SK-N-MC (cell line): ENCODE data around the gene CA5B.

ENCODE experiments used
- EZH2 ChIP-seq: fragments of 200-600 bp; sonication (generic); IDR thresholded peaks from one replicate; pipeline ENCODE4 v1.6.1; 2017; ENCODE audit warnings: antibody characterized with exemption
- POLR2AphosphoS5 ChIP-seq: IDR thresholded peaks from 2 replicates; pipeline ENCODE4 v1.6.1; 2012; ENCODE audit warnings: mild to moderate bottlenecking, low read depth, low read length, borderline replicate concordance

DNA sequence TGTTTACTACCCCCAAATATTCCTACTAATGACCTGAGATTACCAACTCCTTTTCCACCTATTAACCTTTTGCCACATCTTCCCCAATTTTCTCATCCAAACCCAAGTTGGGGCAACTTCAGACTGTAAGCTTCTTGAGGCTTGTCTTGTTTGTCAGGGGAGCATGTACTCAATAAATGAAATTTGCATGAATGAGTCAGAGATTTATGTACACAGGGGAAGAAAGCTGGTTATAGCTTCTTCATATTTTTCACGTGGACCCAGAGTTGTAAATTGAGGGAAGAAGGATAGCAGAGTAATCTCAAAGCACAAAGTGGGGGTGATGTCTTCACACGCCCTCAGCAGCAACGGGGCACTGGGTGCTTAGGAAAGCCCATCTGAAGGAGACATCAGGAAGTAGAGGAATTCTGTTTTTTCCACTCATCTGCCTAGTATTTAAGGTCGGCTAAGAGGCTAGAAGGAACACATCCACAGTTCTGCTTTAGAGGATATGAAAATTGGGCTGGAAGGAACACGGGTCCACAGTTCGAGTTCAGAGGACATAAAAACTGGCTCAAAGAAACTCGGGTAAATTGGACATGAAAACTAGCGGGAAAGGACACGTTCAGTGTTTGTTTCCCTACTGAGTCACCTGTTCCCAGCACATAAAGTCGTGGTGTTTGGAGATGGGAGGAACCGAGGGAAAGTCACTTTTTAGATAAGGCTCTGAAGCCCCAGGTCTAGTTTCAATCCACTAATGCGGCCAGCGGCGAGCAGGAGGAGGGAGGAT is 696 bp upstream of the CA5B start:
- no peak for TF ChIP-seq POLR2AphosphoS5
- TF ChIP-seq EZH2 = no peak
